GM11168 (cell line): ENCODE results near the gene KCNA10.
"Not testable (repeated sequence)": the region's sequence is repeated elsewhere in the genome, so short reads cannot be mapped to it uniquely, and the experiment has no call there.

Experiments
- in situ Hi-C: fragments of 300-500 bp; cut with MboI; formaldehyde crosslinking; loops from one replicate; pipeline ENCODE4 v1.12.0; 2022; ENCODE audit warnings: low sequenced_read_pairs; ENCODE audit not compliant: unreplicated experiment

The KCNA10 gene

GRCh38 chr1:110538921-110539320 is 19.9 kb upstream of the KCNA10 start:
- in situ Hi-C loops, result no loop called here

DNA sequence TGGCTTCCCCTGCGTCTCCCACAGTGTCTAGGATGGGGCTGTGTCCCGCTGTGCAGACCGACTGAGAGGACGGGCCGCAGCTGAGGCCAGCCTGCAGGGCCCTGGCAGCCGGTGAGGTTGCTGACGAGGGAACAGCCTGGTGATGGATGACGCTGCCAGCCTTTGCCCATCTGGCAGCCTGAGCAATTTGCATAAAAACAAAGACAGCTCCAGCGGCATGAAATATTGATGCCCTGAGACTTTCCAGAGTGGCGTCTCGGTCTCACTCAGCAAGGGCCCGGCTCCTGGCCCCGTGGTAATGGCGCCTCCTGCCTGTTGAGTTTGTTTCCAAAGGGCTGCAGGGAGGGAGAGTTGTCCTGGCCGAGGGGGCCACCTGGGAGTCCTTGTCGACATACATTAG is 19.1 kb upstream of the KCNA10 start:
- in situ Hi-C loops, result no loop called here

GRCh38 chr1:110535985-110536384 is 17.0 kb upstream of the KCNA10 start:
- in situ Hi-C loops, result no loop called here

- in situ Hi-C loops, result no loop called here
Observed at GRCh38 chr1:110533230-110533629, 14.3 kb upstream of the KCNA10 start.

DNA sequence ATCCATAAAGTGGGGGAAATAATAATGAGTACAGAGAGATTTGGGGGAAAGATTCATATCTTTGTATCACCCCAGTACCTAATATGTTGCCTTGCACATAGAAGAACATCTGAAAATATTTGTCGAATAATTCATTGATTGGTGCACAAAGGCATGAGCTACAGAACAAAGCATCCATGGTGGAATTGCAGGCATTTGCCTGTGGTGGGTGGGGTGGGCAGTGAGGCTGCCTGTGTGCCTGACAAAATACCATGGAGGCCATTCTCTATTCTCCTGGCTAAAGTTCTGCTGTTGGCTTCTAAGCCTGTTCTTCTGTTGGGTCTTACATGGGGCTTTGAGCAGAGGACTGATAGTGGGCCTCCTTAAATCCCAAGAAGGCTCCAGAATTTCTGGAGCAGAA is 10.0 kb upstream of the KCNA10 start:
- in situ Hi-C loops, result no loop called here

DNA sequence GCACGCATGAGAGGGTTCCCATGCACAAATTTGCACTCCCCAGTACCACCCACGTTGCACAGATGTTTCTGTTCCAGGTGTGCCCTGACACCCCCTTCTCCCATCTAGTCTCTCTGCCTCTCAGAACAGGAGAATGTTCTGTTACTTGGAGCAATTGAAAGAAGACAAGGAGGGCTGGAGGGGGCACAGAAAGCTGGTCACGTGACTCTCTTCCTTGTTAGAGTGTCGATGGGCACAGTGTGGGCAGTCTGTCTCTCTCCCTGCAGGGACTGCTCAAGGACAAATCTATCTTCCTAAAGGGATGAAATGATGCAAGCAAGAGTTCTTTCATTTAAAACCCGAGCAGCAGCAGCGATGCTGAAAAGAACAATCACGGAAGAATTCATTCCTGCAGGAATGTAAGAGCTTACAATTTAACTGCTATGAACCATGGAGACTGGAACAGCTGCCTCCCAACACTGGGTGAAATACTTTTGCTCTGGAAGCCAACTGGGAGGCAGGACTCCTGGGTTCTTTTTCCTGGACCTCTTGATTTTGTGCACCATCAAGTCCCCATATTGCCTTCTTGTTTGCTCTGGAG is 7.3 kb upstream of the KCNA10 start:
- in situ Hi-C loops, result no loop called here

DNA sequence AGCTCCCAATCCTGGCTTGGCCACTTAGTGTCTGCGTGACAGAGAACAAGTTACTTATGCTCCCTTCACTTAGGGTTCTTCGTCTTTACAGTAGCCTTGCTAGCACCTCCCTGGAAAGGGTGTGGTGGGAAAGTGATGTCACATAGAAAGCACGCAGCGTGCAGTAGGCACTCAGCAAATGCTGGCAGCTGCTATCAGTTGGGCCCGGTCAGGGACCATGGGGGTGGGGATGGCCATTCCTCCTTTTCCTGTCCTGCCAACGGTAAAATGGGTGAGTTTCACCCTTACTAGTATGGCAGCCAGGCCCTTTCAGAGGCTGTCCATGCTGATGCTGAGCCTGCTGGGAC is 6.2 kb upstream of the KCNA10 start:
- in situ Hi-C loops, result no loop called here

DNA sequence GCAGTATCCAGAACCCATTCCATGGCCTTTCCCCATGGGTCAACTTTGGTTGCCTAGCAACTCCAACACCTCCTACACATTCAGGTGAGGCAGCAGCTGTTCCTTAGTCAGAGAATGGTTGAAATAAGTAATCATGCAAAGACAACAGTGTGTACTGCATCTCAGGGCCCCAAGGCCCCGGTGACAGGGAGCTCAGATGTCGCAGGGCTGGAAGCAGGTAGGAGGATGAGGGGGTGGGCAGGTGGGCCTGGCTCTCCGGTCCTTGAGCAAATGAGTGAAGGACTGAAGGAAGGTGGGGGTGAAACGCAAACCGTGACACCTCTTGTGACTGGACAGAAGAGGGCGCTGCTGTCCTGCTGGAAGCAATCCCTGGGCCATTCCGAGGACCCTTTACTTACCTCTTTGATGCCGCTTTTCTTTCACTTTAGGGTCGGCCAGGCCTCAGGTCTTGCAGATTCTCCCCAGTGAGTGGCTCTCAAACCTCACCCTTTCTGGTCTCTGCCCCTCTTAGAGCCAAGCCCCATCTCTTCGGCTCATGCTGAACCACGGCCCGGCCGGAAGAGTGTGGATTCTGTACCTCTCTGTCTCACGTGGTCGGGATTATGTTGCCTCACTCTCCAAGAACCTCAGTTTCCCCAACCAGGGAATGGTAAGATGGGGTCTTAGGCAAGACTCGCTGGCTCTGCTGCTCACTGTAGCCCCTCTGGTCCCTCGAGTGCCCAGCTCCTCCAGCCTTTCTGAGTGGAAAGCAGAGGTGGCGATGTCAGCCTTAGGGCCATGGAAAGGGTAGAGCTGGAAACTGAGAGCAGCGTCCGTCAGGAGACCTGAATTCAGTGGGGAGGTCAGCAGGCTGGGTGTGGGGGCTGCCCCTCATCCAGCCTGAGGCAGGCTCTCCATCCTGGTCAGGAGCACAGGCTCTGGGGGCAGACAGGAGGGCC is 5.6 kb upstream of the KCNA10 start:
- in situ Hi-C loops, result no loop called here

- in situ Hi-C loops, result no loop called here
Observed at GRCh38 chr1:110523011-110523410, 4.0 kb upstream of the KCNA10 start.

- in situ Hi-C loops, result no loop called here
Observed at GRCh38 chr1:110522560-110522959, 3.6 kb upstream of the KCNA10 start.

- in situ Hi-C loops, result no loop called here
Observed at GRCh38 chr1:110520827-110521226, 1.9 kb upstream of the KCNA10 start.

DNA sequence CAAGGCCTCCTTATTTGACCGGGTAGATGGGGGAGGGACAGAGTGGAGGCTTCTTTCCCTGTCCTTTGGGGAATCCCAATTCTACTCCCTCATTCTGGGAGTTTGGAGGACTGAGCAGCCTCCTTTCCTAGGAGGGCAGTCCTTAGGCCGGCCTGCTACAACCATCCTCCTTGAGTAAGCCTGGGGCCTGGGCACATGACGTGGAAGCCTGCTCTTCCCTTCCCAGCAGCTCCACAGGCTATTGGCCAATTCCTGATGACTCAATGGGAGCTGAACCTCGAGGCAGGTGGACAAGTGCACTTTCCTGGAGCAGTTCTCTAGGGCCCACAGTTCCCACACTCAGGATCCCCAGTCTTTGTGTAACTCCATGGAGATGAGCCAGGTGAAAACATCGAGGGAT is 3.1 kb downstream of the KCNA10 start:
- in situ Hi-C loops, result no loop called here

GRCh38 chr1:110515041-110515440 is 3.9 kb downstream of the KCNA10 start:
- in situ Hi-C loops, result no loop called here

DNA sequence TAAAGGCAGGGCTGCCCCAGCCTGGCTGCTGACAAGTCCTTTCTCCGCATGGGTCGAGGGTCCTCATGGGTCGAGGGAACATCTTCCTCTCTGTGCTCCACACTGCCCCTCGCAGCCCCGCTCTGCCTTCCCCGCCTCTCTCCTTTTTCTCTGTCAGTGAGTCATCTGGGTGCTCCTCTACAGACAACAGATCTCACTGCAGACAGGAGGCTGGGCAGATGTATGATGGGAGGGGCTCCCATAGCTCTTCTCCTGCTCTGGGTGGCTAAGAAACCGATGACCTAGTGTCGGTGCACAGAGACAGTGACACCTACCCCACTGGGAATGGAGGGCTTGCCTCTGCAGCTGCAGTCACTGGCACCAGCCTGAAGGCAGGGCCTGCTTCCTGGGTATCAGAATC is 5.5 kb downstream of the KCNA10 start:
- in situ Hi-C loops, result no loop called here

GRCh38 chr1:110511436-110511835 is 7.5 kb downstream of the KCNA10 start:
- in situ Hi-C loops, result no loop called here

DNA sequence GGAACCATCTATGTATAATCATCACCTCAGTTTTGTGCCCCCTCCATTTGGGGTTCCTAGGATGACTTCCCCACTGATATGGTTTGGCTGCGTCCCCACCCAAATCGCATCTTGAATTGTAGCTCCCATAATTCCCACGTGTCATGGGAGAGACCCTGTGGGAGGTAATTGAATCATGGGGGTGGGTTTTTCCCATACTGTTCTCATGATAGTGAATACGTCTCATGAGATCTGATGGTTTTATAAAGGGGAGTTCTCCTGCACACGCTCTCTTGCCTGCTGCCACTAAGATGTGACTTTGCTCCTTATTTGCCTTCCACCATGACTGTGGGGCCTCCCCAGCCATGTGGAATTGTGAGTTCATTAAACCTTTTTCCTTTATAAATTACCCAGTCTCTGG is 8.1 kb downstream of the KCNA10 start:
- in situ Hi-C loops, result not testable (repeated sequence)

DNA sequence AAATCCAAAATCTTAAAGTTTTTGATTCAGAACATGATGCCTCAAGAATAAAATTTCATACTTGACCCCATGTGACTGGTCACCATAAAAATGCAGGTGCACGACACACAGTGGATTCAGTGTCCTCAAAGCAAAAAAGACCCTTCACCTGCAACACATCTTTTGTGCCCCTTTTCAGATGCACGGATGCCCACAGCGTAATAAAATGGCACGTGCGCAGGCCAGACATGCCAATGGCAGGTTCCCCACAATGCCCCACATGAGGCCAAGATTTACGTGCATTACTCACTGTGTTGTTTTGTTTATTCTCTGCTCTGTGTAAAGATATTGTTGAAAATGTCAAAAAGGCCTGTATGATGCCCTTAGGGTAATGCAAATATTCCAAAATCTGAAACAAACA is 9.3 kb downstream of the KCNA10 start:
- in situ Hi-C loops, result no loop called here

DNA sequence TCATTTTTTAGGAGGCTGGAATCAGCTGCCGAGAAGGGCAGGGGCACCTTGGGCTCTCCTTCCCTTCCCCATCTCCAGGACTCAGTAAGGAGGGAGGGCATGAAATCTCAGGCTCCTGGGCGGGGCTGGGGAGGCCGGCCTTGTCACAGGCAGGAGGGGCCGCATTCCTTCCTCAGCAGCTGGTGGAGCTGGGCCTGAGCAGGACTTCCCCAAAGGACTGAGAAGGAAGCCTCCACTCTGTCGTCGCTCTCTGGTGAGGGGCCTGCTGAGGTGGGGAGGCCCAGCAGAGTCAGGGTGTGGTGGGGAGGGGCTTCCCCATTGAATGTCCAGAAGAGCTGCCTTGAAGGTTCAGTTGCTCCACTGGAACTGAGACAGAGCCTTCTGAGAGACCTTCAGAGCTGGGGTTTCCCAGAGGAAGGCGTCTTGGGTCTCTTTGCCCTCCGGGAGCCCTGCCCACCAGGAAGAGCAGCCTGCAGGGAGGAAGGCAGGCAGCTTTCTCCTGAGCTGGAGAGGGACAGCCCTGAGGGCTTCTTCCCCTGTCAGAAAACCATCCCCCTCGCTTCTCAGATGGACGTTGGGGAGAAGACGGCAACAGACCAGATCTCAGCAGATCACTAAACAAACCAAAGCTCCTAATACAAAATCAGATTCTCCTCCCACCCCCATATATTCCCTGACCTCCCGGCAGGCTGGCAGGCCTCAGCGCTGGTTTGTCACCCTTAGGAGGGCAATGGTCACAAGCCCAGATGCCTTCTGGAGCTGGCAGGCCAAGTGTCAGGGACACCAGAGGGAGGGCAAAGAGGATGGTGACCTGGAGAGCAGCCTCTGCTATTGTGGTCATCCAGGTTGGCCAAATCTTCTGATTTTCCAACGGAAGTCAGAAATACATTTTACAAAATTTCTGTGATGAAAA is 10.7 kb downstream of the KCNA10 start:
- in situ Hi-C loops, result no loop called here

DNA sequence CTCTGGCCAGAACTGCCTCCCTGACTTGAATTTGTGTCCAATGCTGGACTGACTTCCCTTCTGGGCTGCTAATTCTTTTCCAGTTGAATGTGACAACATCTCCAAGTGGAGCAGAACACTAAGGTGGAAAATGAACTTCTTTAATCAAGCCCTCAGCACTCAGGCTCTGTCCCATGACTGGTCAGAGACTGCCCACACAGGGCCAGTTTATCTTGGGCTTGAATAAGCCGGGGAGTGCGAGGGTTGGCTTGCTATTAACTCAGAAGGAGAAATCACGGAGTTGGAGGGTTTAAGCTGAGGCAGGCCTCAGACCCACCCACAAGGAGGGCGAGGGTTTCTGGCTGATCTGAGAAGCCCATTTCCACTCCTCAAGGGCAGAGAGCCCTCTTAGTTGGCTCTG is 12.4 kb downstream of the KCNA10 start:
- in situ Hi-C loops, result no loop called here

GRCh38 chr1:110505596-110505995 is 13.4 kb downstream of the KCNA10 start:
- in situ Hi-C loops, result no loop called here

- in situ Hi-C loops, result no loop called here
Observed at GRCh38 chr1:110504226-110504625, 14.7 kb downstream of the KCNA10 start.
